Suppressor macrophage treated with lipopolysaccharide for 4 hours (primary cell): Measurements from ENCODE around the gene SELENON.
A peak's percentile ranks its signal among the peaks of the same experiment; 100 is the strongest.
"Not testable (repeated sequence)": the region's sequence is repeated elsewhere in the genome, so short reads cannot be mapped to it uniquely, and the experiment has no call there.

Experiments used
- DNase-seq: peaks from one replicate; pipeline ENCODE4 v3.0.0-alpha.2; 2020

The SELENON gene

DNA sequence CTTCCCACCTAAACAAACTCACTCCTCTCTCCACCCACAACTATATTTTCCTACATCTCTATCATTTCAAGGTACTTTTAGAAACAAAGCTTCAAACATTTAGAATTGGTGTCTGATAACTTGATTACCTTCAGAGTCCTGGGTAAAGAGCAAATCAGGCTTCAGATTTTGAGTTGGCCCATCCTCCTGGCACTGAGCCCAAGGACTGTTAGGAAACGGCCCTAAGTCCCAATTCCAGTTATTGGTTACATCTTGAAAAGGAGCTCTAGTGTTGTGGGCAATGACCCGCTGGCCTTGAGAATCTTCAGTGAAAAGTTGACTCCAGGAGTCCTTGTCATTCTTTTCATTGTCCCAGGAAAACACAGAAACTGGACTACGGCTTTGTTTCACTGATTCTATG is 34.9 kb downstream of the SELENON start:
- DNase-seq, result no peak

DNA sequence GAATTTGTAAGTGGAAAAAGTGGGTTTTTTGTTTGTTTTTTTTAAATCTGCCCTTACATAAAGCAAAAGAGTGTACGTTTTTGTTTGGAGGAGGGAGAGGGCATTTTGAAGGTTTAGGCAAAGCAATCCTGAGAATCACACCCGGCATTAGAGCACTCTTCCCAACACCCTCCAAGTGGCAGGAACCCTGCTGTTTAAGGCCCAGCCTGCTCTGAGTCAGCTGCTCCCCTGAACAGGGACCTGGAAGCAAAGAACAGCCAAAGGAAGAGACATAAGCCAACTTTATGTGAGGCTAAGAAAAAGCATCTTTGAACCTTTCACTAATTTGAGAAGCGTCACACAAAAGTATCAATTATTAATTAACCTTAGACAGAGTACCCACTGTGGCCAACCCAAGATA is 36.7 kb downstream of the SELENON start:
- DNase-seq, result no peak

DNA sequence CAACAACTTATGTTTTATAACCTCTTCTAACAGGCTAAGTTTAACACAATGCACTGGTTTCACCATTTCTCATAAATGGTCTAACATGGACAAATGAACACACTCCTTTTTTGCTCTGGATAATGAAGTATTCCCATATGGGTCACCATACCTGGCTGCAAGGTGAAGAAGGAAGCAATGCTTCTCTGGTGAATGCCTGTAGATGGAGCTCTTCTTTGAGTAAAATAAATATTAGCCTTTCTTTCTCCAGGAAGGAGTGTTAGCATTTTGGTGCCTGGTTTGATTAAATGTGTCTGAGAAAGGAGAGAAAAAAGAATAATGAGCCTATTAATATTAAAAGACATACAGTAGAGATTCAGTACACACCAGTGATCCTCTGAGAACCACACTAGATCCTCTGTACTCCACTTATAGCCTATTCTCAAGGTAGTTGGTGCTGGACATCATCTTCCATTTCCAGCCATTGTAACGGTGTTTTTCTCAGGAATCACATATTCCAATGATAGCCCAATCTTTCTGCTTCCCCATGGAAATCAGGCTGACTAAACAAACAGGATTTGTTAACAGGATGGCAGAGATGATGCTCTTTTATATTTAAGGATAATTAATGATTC is 37.4 kb downstream of the SELENON start:
- no peak for DNase-seq

DNA sequence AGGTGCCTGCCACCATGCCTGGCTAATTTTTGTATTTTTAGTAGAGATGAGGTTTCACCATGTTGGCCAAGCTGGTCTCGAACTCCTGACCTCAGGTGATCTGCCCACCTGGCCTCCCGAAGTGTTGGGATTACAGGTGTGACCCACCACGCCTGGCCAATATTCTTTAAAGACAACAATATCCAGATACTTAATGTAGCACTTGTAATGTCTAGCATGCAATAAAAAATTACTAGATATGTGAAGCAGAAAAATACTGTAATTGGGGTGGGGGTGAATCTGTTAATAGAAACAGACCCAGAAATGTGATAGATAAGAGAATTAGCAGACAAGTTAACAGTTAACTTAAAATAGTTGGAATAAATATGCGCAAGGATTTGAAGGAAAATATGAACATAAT is 39.8 kb downstream of the SELENON start:
- not testable (repeated sequence) for DNase-seq

DNA sequence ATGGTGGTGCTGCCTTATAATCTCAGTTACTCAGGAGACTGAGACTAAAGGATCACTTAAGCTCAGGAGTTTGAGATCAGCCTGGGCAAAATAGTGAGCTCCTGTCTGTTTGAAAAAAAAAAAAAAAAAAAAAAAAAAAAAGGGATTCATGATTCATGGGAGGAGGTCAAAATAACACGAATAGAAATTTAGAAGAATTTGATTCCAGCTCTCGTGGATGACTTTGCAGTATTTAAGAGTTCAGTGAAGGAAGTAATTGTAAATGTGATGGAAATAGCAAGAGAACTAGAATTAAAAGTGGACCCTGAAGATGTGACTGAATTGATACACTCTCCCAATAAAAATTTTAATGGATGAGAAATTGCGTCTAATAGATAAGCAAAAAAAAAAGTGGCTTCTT is 43.5 kb downstream of the SELENON start:
- DNase-seq, result no peak

DNA sequence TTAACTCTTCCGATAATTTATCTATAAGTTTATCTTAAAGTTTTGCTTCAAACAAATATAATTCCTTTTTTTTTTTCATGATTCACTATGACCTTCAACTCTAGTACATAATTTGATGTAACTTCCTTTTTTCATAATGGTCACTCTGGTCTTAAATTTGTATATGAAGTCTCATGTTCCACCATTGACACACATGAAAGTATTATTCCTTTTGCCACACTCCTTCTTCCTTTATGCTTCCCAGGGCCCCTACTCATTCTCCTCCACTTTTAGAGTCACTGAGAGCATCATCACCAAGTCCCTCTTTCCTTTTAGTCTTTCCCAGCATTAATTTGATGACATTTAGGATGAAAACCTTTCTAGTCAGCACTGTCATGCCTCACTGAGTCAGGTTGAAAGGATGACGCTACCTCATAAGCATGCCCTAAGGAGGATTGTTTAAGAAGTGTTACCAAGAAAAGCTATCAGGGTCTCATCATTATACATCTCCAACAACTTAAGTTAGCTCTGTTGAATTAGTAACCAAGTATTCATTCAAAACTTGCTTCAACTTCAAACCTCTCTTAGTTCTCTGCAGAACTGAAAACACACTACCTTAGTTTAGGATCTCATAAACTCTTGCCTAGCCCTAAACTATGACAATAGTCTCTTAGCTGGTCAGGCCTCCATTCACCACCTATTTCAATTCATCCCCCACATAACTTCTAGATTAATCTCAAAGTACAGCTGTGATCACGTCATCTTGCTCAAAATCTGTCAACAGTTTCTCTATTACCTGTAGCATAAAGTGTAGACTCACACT is 44.7 kb downstream of the SELENON start:
- peak; percentile 75 for DNase-seq

DNA sequence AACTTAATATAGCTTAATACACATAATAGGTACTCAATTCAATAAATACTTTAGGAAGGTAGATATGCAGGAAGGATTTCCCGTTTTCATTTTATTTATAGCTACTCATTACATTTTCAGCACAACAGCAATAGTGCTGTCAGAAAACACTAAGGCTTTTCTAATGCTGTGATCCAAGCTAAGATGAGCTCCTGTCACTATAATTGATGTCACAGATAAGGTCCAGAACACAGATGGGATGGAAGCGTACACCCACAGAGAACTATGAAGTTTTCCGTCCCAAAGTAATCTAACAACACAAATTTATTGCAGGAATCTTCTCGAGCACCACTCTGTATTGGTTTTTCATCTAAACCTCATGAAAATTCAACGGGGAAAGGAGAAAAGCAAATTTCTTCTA is 45.7 kb downstream of the SELENON start:
- no peak for DNase-seq

DNA sequence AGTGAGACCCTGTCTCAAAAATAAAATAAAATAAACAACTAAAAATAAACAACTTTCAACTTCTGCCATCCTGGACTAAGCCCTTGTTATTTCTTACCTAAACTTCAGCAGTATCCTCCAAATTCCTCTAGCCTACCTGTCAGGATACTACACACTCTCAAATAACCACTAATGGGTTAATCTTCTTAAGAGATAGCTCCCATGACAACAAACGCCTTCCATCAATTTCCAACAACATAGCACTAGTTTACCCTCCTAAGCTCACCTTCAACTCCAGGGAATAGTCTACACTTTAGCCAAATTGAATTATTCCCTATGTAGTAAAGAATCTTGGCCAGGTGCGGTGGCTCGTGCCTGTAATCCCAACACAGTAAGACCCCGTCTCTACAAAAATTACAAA is 47.9 kb downstream of the SELENON start:
- no peak for DNase-seq

DNA sequence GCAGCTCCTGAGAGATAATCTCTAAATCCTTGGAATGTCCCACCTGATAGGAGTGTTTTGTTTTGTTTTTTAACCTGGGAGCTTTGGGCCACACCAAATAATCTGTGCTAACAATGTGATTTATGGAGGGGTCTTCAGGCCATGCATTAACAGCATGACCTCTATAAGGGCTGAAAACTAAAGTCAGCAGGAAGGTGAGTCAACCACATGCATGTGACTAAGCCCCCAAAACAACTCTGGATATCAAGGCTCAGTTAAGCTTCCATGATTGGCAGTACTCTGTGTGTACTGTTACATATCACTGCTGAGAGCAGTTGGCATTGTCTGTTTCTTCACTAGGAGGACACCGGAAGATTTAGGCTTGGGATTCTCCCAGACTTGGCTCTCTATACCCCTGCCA is 48.5 kb downstream of the SELENON start:
- DNase-seq, result no peak

DNA sequence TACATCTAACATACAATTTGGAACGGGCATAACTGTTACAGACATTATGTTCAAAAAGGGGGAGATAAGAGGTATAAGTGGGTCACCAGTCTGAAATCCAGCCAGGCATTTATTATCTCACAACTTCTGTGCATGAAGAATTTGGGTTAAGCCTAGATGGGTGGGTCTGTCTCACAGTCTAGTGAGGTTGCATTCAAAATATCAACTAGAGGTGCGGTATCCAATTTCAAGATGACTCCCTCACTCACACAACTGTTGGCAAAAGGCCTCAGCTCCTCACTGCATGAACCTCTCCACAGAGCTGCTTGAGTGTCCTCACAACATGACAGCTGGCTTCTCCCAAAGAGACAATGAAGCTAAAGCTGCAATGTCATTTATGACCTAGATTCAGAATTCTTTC is 54.6 kb downstream of the SELENON start:
- DNase-seq, result no peak

DNA sequence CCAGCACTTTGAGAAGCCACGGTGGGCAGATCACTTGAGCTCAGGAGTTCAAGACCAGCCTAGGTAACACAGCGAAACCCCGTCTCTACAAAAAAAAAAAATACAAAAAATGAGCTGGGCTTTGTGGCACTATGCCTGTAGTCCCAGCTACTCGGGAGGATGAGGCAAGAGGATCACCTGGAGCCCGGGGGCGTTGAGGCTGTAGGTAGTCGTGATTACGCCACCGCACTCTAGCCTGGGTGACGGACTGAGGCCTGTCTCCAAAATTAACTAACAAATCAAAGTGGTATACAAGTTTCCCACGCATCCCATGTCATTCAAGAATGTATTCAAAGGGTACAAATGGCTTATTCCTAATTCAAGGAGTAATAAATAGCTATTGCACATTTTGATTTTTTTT is 56.9 kb downstream of the SELENON start:
- DNase-seq, result no peak

DNA sequence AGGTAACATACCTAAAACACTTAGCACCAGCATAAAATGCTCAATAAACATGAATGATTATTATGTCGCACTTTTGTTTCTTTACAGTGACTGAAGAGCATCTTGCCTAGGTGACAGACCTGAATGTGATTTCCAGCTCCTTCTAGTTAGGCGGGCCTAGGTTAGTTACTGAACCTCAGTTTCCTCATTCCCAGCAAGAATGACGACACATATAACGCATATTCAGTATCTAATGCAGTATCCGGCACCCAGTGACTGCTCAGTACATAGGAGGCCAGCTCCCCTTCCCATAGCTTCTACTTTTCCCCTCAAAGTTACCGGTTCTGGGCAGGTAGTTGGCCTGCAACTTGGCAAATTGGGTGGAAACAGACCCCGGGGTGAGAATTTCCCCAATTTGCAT is 58.5 kb downstream of the SELENON start:
- no peak for DNase-seq

DNA sequence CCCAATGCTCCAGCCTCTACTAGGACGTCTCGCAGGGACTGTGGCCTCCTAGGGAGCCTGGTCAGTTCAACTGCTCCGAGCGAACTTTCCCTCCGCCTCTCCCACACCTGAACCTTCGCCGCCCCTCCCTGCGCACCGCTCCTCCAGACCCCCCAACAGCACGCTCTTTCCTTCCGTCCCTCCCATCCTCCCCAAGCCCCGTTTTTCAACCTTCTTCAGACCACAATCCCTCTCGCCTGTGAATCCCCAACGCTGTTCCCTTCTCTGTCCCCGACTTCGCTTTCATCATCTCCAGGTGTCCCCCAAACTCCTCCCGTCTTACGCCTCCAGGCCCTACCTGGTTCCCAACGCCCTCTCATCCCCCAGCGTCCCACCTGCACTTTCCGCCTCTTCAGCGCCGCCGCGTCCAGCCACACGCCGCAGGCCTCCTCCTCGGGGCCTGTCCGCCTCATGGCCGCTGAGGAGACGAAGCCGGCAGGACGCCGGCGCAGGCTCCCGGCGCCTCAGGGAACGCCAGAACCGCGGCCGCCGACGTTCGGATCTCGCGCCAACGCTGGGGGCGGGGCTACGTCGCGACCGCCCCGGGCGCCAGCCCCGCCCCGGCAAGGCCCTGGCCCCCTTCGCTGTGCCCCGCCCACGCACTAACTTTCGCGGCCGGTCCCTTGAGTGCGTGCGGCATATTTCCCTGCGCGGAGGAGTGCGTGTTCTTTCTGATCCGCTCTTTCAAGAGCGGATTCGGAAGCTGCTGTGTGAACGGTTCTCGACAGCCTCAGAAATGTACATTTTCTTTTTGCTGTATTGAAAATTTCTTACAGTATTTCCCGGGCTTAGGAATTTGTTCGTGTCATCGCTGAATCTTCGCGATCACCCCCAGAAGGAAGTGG is 59.2 kb downstream of the SELENON start, which contains the start of gene AUNIP:
AUNIP (minus strand) TSS at position 552 of the 884 bp plus-strand sequence; CDS start at position 452, 100 bp downstream.
- peak; percentile 98 for DNase-seq

DNA sequence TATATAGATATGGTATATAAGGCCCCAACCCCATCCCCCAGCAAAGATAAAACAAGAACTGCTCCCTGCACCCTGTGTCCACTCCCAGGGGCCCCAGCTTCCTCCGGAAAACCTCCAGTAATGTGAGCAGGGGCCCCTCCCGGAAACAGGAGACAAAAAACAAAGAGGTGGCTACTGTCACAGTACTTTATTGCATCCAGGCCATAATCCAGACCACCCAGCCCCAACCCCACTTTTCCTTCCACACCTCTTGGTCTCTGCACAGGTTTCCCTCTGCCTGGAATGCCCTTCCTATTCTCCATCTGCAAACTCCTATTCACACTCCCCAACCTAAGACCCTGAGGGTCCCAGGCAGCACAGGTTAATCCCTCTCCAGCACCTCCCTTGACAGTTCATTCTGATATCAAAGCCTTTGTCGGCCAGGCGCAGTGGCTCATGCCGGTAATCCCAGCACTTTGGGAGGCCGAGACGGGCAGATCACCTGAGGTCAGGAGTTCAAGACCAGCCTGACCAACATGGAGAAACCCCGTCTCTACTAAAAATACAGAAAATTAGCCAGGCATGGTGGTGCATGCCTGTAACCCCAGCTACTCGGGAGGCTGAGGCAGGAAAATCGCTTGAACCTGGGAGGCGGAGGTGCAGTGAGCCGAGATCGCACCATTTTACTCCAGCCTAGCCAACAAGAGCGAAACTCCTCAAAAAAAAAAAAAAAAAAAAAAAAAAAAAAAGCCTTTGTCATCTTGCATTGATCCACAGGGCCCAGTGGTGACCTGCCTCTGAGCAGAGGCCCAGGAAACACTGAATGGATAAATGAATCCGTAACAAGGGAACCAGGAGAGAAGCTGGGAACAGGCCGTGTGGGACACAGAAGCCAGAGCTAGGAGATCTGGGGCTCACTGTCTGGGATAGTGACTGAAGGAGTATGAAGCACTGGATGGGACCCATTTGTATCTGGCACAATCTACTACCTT is 61.6 kb downstream of the SELENON start:
- no peak for DNase-seq

DNA sequence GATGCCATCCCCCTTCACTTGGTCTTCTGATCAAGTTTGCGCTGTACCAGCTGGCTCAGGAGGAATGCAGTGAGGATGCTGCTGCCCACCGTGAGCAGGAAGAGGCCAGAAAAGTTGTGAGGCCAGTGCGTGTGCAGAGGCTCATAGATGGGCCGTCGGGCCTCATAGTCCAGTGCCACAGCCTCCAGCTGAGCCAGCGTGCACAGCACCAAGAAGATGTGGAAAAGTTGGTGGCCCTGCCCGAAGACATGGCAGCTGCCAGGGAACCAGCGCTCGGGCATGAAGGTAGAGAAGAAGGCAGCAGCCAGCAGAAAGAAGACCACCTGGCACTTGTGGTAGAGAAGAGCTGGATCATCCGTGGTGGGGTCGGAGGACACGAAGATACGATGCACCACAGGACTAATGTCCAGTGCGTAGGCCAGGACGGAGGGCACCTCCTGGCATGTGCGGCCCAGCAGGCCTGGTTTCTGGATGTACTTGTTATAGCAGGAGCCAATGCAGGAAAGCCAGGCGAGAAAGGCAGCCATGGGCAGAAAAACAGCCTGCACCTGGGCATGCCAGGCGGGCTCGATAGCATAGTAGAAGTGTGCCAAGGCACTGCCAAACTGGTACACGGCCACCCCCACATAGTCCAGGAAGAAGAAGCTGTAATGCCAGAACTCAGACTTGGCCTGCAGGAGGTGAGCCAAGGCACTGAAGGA is 62.9 kb downstream of the SELENON start:
- no peak for DNase-seq

DNA sequence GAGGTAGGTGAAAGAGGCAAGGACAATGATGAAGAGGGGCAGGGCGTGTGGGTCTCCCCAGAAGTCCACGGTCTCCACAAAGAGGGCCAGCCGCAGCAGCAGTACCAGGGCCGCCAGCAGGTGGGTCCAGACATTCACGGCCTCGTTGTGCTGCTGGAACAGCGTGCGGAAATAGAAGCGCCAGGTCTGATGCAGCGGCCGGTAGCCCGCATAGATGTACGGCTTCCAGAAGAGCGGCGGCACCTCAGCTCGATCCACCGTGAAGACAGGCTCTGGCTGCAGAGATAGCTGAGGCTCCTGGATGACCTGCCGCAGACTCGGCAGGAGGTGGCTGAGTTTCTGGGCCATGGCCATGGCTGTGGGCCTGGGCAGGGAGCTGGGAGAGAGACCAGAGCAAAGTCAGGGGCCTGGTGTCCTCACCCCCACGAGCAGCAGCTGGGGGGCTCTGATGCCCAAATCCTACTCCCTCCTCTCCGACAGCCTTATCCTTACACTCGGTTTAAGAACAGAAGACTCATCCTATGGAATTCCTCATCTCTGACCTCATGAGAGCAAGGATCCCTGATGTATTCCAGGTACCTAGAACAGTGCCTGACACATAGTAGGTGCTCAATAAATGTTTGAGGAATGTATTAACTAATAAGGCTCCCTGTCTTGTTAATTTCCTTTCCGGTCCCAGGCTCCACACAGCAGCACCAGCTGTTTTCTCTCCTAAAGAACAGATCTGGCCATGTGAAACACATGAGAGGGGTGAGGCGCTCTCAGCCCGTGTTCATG is 63.7 kb downstream of the SELENON start:
- DNase-seq, result no peak

DNA sequence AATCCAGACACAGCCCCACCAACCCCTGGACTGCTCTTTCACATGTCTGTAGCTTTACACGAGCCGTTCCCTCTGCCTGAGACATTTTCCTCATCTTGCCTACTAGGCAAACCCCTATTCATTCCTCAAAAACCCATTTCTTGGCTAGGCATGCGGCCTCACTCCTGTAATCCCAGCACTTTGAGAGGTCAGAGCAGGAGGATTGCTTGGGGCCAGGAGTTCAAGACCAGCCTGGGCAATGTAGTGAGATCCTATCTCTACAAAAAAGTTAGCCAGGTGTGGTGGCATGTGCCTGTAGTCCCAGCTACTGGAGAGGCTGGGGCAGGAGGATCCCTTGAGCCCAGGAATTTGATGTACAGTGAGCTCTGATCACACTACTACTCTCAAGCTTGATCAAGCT is 64.4 kb downstream of the SELENON start:
- DNase-seq, result no peak

DNA sequence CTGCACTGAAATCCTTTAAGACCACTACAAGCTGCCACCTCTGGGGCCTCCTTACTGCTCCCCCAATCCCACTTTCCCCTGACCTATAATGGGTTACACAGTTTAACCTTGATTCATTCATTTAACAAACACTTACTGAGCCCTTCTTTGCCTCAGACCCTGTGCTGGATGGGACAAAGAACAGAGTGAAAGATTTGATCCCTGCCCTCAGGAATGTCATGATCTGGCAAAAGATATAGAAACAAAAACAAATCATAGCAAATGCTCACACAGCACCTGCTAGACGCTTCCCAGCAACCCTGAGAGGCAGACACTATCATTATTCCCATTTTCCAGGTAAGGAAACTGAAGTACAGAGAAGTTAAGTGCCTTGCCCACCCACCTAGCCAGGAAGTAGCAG is 66.3 kb downstream of the SELENON start:
- DNase-seq, result no peak

DNA sequence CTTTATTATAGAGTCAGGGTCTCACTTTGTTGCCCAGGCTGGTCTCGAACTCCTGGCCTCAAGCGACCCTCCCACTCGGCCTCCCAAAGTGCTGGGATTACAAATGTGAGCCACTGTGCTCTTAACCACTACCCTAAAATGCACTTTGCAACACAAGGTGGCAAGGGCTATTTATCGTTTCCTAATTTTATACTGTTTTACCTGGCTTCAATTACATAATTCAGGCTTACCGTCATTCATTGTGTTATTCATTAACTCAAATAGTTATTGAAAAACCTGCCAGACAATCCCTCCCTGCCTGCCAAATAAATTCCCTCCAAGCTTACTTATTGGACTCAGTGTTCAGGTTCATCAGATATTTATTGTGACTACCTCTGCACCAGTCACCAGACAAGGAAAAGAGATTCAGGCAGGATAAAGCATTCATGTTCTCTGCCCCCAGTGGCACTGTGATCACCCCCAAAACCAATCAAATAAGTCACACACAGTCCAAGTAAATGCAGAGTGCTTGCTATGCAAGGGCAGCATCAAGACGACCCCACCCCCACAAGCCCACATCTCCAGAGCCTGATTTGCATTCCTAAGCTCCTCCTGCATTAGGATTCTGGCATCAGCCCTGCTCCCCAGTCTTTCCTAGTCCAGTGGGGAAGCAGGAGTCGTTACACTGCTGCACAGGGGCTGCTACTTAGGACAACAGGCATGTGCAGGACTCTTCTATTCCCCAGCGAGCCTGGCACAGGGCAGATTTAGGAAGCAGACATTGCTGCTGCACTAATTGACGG is 67.4 kb downstream of the SELENON start:
- no peak for DNase-seq
